SK-N-DZ (cell line): ENCODE measurements around the gene YEATS4.

ENCODE experiments used
- DNase-seq: peaks from one replicate; pipeline ENCODE4 v3.0.0-alpha.2; 2015; ENCODE audit warnings: low spot score

The YEATS4 gene

GRCh38 chr12:69341328-69341727 is 18.2 kb upstream of the YEATS4 start:
- no peak for DNase-seq

- no peak for DNase-seq
These were observed 17.1 kb upstream of the YEATS4 start for GRCh38 chr12:69342421-69342820.

- DNase-seq: no peak
These were observed 16.2 kb upstream of the YEATS4 start for GRCh38 chr12:69343357-69343756.

- no peak for DNase-seq
These were observed 15.5 kb upstream of the YEATS4 start for GRCh38 chr12:69343885-69344612.

GRCh38 chr12:69345077-69345476 is 14.5 kb upstream of the YEATS4 start:
- DNase-seq: no peak

GRCh38 chr12:69345742-69346141 is 13.8 kb upstream of the YEATS4 start:
- no peak for DNase-seq

- DNase-seq: no peak
These were observed 11.2 kb upstream of the YEATS4 start, which contains the start of gene LYZ for GRCh38 chr12:69348162-69348938. Gene LYZ, plus strand, starts transcription at chr12:69348381. Its CDS starts 28 bp downstream, at chr12:69348409.

- DNase-seq: no peak
These were observed 9.4 kb upstream of the YEATS4 start for GRCh38 chr12:69350002-69350626.

GRCh38 chr12:69350777-69351176 is 8.8 kb upstream of the YEATS4 start:
- DNase-seq: no peak

- DNase-seq: no peak
These were observed 7.9 kb upstream of the YEATS4 start for GRCh38 chr12:69351462-69352236.

GRCh38 chr12:69352904-69353303 is 6.6 kb upstream of the YEATS4 start:
- no peak for DNase-seq

GRCh38 chr12:69354172-69354555 is 5.4 kb upstream of the YEATS4 start:
- DNase-seq: no peak

- peak; percentile 23 for DNase-seq
These were observed 4.9 kb upstream of the YEATS4 start for GRCh38 chr12:69354556-69355187.

- no peak for DNase-seq
These were observed 4.0 kb upstream of the YEATS4 start for GRCh38 chr12:69355363-69356028.

- DNase-seq: no peak
These were observed 767 bp downstream of the YEATS4 start for GRCh38 chr12:69360348-69360672.

- DNase-seq: no peak
These were observed 7.3 kb downstream of the YEATS4 start for GRCh38 chr12:69366796-69367195.

- DNase-seq: no peak
These were observed 8.6 kb downstream of the YEATS4 start for GRCh38 chr12:69368171-69368570.

- DNase-seq: no peak
These were observed 23.5 kb downstream of the YEATS4 start for GRCh38 chr12:69383074-69383473.

- DNase-seq: no peak
These were observed 25.5 kb downstream of the YEATS4 start for GRCh38 chr12:69385038-69385437.

- no peak for DNase-seq
These were observed 27.4 kb downstream of the YEATS4 start for GRCh38 chr12:69386921-69387320.

- DNase-seq: peak; percentile 8
These were observed 28.8 kb downstream of the YEATS4 start for GRCh38 chr12:69388371-69388770.
